Measurements from ENCODE around the gene TMIGD2.

GRCh38 chr19:4292515-4292914 is 9.7 kb downstream of the TMIGD2 start:
- TF ChIP-seq POLR2A (IDR thresholded peaks at IDR 0.05; ENCODE audit: extremely low read depth, insufficient read length) = no peak
- no peak for TF ChIP-seq CTCF (IDR thresholded peaks at IDR 0.05; ENCODE audit: low read depth, low read length)
- TF ChIP-seq, protein P1, sequence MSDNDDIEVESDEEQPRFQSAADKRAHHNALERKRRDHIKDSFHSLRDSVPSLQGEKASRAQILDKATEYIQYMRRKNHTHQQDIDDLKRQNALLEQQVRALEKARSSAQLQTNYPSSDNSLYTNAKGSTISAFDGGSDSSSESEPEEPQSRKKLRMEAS (IDR thresholded peaks at IDR 0.05; ENCODE audit: low read depth, low read length) = no peak

Measured in NB4 (cell line).